HepG2 (cell line): Measurements from ENCODE around the gene SNED1. TPM values are rescaled to one million over a fixed set of nuclear protein-coding genes. Genes with fewer than 3 reads are reported as not detected.

Experiments used
- ATAC-seq: fragments of 200-7000 bp; cut with Tn5 transposase; 3 replicates; pipeline ENCODE4 v1.9.1; 2020; ENCODE audit warnings: mild to moderate bottlenecking, moderate library complexity
- BruUV-seq: library from RNA; stranded (reverse); fragments of 400-500 nt; replicated peaks from 2 replicates; lab custom pipeline; 2021; lab: Mats Ljungman, UMichigan
- CTCF ChIA-PET: fragments of 300-600 bp; formaldehyde crosslinking; extraction: SDS; loops from one replicate; lab custom pipeline; 2021; ENCODE audit warnings: low total read pairs, inconsistent platforms, low intra/inter-chr PET ratio; lab: Yijun Ruan, JAX
- POLR2A ChIA-PET: fragments of 350-600 bp; sonication (Branson Sonifier 250); formaldehyde crosslinking; loops from one replicate; lab custom pipeline; 2020; ENCODE audit warnings: antibody characterized with exemption, inconsistent platforms; lab: Yijun Ruan, JAX
- DNase-seq: peaks from one replicate; pipeline ENCODE4 v3.0.0-alpha.2; 2015; ENCODE audit warnings: low spot score
- FAIRE-seq: peaks from 3 replicates; lab custom pipeline; 2011; peaks lifted over from hg19 to GRCh38; lab: Jason Lieb, UNC
- H2AFZ ChIP-seq: one replicate; pipeline ENCODE4 v1.6.1; 2011; ENCODE audit warnings: low read length, inconsistent platforms
- H3K27ac ChIP-seq: fragments of 300-600 bp; 3 replicates; pipeline ENCODE4 v1.8.0; 2011; ENCODE audit warnings: mixed run types, mild to moderate bottlenecking, mixed read lengths, low read length, inconsistent platforms; ENCODE audit not compliant: insufficient read depth; ENCODE audit errors: extremely low read length
- H3K27me3 ChIP-seq, 2 experiments: fragments of 200-600 bp in 1 of 2; 2 replicates in 1 of 2; 3 replicates in 1 of 2; pipeline versions ENCODE4 v1.6.0 to v1.8.0; 2011; ENCODE audit warnings: low read length in 2 of 2, mild to moderate bottlenecking in 2 of 2, moderate library complexity in 2 of 2, inconsistent platforms in 1 of 2; ENCODE audit not compliant: insufficient read depth in 2 of 2, control insufficient read depth in 1 of 2
- H3K36me3 ChIP-seq, 2 experiments: fragments of 200-600 bp in 1 of 2; replicated peaks in 1 of 2; 2 replicates in 1 of 2; 3 replicates in 1 of 2; pipeline versions ENCODE4 v1.5.1 to v1.8.0; 2011; ENCODE audit warnings: low read length in 2 of 2, inconsistent platforms in 1 of 2; ENCODE audit not compliant: insufficient read depth in 2 of 2, control insufficient read depth in 1 of 2
- H3K4me1 ChIP-seq: 2 replicates; pipeline ENCODE4 v1.5.1; 2012; ENCODE audit warnings: low read length, inconsistent platforms; ENCODE audit not compliant: insufficient read depth
- H3K4me2 ChIP-seq: 2 replicates; pipeline ENCODE4 v1.6.0; 2011; ENCODE audit warnings: low read depth, low read length, inconsistent platforms
- H3K4me3 ChIP-seq, 3 experiments: fragments of 200-600 bp in 1 of 3; sonication (generic), shearing (Covaris generic) in 1 of 3; replicated peaks in 1 of 3; 2 replicates each; pipeline ENCODE4 v1.5.1; 2011 to 2016; ENCODE audit warnings: low read length in 3 of 3, inconsistent platforms in 2 of 3, low read depth in 2 of 3, mild to moderate bottlenecking in 2 of 3, control low read depth in 1 of 3, mixed read lengths in 1 of 3; ENCODE audit not compliant: insufficient read depth in 1 of 3
- H3K79me2 ChIP-seq: one replicate; pipeline ENCODE4 v1.6.1; 2011; ENCODE audit warnings: low read length, inconsistent platforms; ENCODE audit not compliant: insufficient read depth
- H3K9ac ChIP-seq: 2 replicates; pipeline ENCODE4 v1.6.0; 2011; ENCODE audit warnings: mild to moderate bottlenecking, low read depth, low read length, inconsistent platforms; ENCODE audit not compliant: insufficient read depth
- H3K9me3 ChIP-seq: 2 replicates; pipeline ENCODE4 v1.5.1; 2012; ENCODE audit warnings: mild to moderate bottlenecking, low read length
- H4K20me1 ChIP-seq: 2 replicates; pipeline ENCODE4 v1.6.0; 2011; ENCODE audit warnings: inconsistent platforms, mild to moderate bottlenecking, low read length, moderate library complexity; ENCODE audit not compliant: insufficient read depth
- ELF4 ChIP-seq: sonication (generic); formaldehyde crosslinking; IDR thresholded peaks from 2 replicates; pipeline ENCODE4 v1.5.0; 2020; ENCODE audit warnings: missing genetic modification reagents, mild to moderate bottlenecking, moderate library complexity, borderline replicate concordance
- KAT8 ChIP-seq: IDR thresholded peaks from 2 replicates; pipeline ENCODE4 v1.6.1; 2016; ENCODE audit warnings: missing genetic modification reagents, missing compliant biosample characterization
- NFAT5 ChIP-seq: sonication (generic); formaldehyde crosslinking; IDR thresholded peaks from 2 replicates; pipeline ENCODE4 v1.4.0; 2020; ENCODE audit warnings: missing genetic modification reagents
- TCF12 ChIP-seq, 2 experiments: fragments of 450-650 bp in 1 of 2; sonication (generic) in 1 of 2; formaldehyde crosslinking in 1 of 2; IDR thresholded peaks; 2 replicates each; pipeline versions ENCODE4 v1.6.1 to v1.8.0; 2017 to 2022; ENCODE audit warnings: antibody characterized with exemption in 1 of 2, mild to moderate bottlenecking in 1 of 2, missing genetic modification reagents in 1 of 2, moderate library complexity in 1 of 2
- ZBTB40 ChIP-seq, 2 experiments: fragments of 450-650 bp in 1 of 2; sonication (generic) in 1 of 2; formaldehyde crosslinking in 1 of 2; IDR thresholded peaks; 2 replicates each; pipeline versions ENCODE4 v1.6.1 to v1.8.0; 2016 to 2022; ENCODE audit warnings: antibody characterized with exemption in 1 of 2, mild to moderate bottlenecking in 1 of 2, missing genetic modification reagents in 1 of 2
- ZNF232 ChIP-seq: sonication (generic); formaldehyde crosslinking; IDR thresholded peaks from 2 replicates; pipeline ENCODE4 v1.4.0; 2020; ENCODE audit warnings: missing genetic modification reagents, borderline replicate concordance
- ZNF781 ChIP-seq: sonication (generic); formaldehyde crosslinking; IDR thresholded peaks from 2 replicates; pipeline ENCODE4 v1.5.1; 2020; ENCODE audit warnings: borderline replicate concordance, mild to moderate bottlenecking, missing genetic modification reagents; ENCODE audit errors: not compliant biosample characterization
- WGBS: methylation state at CpG from one replicate; pipeline ENCODE4 v1.1.6; 2017; ENCODE audit warnings: low lambda C conversion rate; 5-methylcytosine and 5-hydroxymethylcytosine counted together
- in situ Hi-C: cut with HindIII; loops from 2 replicates; pipeline ENCODE4 v1.10.0; 2017; ENCODE audit warnings: low pct_unique_long_range_greater_than_20kb; ENCODE audit not compliant: extremely low pct_ligation_motif_present
- intact Hi-C: fragments of 100-400 bp; cut with micrococcal nuclease; formaldehyde crosslinking; loops from one replicate; pipeline ENCODE4 v1.10.0; 2022; ENCODE audit not compliant: unreplicated experiment
- polyA plus RNA-seq, 8 experiments: library from polyadenylated mRNA; depleted of rRNA in 3 of 8; stranded (reverse) in 7 of 8; unstranded in 1 of 8; fragments of >200 nt; fragmentation: Illumina TruSeq in 4 of 8; extraction: Trizol in 4 of 8; gene quantifications; 2 replicates each; pipeline versions ENCODE4 v1.2.1 to v1.2.3, GENCODE V29; 2011 to 2016; ENCODE audit warnings: low read depth in 4 of 8, missing spikeins in 1 of 8, mixed read lengths in 1 of 8; ENCODE audit not compliant: insufficient read depth in 1 of 8
- total RNA-seq, 5 experiments: library from RNA; depleted of rRNA; stranded (reverse); fragments of >200 nt; fragmentation: Illumina TruSeq; extraction: Trizol; gene quantifications; 2 replicates each; pipeline ENCODE4 v1.2.3, GENCODE V29; 2016; ENCODE audit warnings: low read depth in 1 of 5

The SNED1 gene
- total and polyA plus RNA-seq, 2 of the 13 experiments (the other 11 are each of a cell fraction or from before 2014, with no cell fraction given), result 0.15 to 0.65 TPM

GRCh38 chr2:241109210-241110088, 111.0 kb downstream of the SNED1 start:
- Histone ChIP-seq H3K79me2 (no peaks in the 10 kb centered on the region), H3K9ac (no peak overlapping the region), H3K27me3 (no peaks in the 10 kb centered on the region), H3K27ac (no peak overlapping the region), H3K36me3 (peaks cover 7 to 29% of the 10 kb centered on the region in 2 experiments; a peak in 4 of 5 replicates), H3K9me3 (no peaks in the 10 kb centered on the region), H3K4me2 (no peak overlapping the region), H2AFZ (no peak overlapping the region), H4K20me1 (no peaks in the 10 kb centered on the region), H3K4me3 (no peak overlapping the region), H3K4me1 (no peaks in the 10 kb centered on the region)
- ChIA-PET POLR2A (no interaction called here), CTCF (no interaction called here)
- TF ChIP-seq NFAT5 (no peak), ZBTB40 (IDR thresholded peaks at IDR 0.05) (no peak), ZBTB40 (CRISPR knock-in tag; IDR thresholded peaks at IDR 0.05) (peak; percentile 73), ELF4 (CRISPR knock-in tag) (no peak), TCF12 (IDR thresholded peaks at IDR 0.05) (no peak), TCF12 (CRISPR knock-in tag; IDR thresholded peaks at IDR 0.05) (no peak), ZNF781 (CRISPR knock-in tag) (no peak), KAT8 (no peak), ZNF232 (no peak)
- no TSS peak for BruUV-seq
- WGBS, result 88% methylated on average over 14 of the region's 14 CpGs
- ATAC-seq (no peak), DNase-seq (no peak), FAIRE-seq (no peak)
- intact Hi-C loops (no loop called here), in situ Hi-C loops (no loop called here)
